ENCODE measurements around the gene FBN2. TPM values are rescaled to one million over a fixed set of nuclear protein-coding genes. Genes with fewer than 3 reads are reported as not detected.

FBN2 gene
- total RNA-seq, 4 donors from 2014 or later: 0.57 to 4.4 (median 1.6) TPM

DNA sequence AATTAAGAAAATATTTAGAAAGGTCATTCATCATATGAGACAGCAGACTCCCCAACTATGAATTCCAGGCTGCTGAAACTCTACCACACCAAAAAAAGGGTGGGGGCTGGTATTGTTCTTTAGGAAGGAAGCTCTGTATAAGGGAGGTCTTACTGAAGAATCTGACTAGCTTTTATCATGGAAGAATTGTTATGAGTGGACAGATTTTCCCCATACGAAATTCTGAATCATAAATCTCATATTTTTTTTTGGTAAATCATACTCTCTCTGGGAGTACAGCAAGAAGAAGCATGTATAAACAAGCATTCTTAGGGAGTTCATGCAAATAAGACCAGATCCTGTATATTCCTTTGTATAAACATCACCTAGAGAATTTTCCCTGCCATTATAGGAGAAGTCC, 234.5 kb downstream of the FBN2 start:
- Histone ChIP-seq H3K9me3 (no peaks in the 10 kb centered on the region), H3K27ac (no peak overlapping the region), H3K4me1 (peaks cover 0 to 5% (median 0%) of the 10 kb centered on the region in 3 donors), H3K4me3 (no peak overlapping the region), H3K27me3 (no peaks in the 10 kb centered on the region), H3K36me3 (no peaks in the 10 kb centered on the region)
- intact Hi-C loops (cut with DNase I): no loop called here
- DNase-seq: no peak
- TF ChIP-seq, protein P1, sequence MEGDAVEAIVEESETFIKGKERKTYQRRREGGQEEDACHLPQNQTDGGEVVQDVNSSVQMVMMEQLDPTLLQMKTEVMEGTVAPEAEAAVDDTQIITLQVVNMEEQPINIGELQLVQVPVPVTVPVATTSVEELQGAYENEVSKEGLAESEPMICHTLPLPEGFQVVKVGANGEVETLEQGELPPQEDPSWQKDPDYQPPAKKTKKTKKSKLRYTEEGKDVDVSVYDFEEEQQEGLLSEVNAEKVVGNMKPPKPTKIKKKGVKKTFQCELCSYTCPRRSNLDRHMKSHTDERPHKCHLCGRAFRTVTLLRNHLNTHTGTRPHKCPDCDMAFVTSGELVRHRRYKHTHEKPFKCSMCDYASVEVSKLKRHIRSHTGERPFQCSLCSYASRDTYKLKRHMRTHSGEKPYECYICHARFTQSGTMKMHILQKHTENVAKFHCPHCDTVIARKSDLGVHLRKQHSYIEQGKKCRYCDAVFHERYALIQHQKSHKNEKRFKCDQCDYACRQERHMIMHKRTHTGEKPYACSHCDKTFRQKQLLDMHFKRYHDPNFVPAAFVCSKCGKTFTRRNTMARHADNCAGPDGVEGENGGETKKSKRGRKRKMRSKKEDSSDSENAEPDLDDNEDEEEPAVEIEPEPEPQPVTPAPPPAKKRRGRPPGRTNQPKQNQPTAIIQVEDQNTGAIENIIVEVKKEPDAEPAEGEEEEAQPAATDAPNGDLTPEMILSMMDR (IDR thresholded peaks at IDR 0.05): no peak
- TF ChIP-seq POLR2A (IDR thresholded peaks at IDR 0.05): no peak
- 12 to 21% methylated on average over 1 of the region's 1 CpG for WGBS, 2 donors

DNA sequence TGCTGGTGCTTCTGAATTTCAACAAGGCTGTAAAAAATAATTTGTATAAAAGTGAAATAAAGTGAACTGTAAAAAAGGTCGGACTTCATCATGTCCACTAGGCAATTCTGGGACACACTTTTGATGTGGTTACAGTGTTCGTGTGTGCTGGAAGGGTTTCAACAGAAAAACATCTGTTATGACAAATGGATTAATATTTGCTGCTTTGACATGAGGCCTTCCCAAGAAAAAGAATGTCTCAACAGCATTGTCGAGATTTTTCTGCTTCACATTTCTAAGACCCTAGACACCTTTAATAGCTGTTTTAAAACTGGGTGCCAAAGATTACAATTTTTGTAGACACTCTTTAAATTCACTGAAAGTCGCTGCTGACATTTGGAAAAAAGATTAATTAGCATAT, 237.9 kb downstream of the FBN2 start:
- 49 to 61% methylated on average over 4 of the region's 4 CpGs for WGBS, 2 donors
- no peaks in the 10 kb centered on the region for H3K36me3 ChIP-seq
- no peaks in the 10 kb centered on the region for H3K27me3 ChIP-seq
- H3K4me1 ChIP-seq: peaks cover 0 to 5% (median 0%) of the 10 kb centered on the region in 3 donors
- intact Hi-C loops (cut with DNase I): no loop called here
- no peaks in the 10 kb centered on the region for H3K9me3 ChIP-seq
- no peak overlapping the region for H3K27ac ChIP-seq
- H3K4me3 ChIP-seq: no peak overlapping the region
- no peak for DNase-seq
- no peak for TF ChIP-seq POLR2A (IDR thresholded peaks at IDR 0.05)
- TF ChIP-seq, protein P1 (IDR thresholded peaks at IDR 0.05): no peak

DNA sequence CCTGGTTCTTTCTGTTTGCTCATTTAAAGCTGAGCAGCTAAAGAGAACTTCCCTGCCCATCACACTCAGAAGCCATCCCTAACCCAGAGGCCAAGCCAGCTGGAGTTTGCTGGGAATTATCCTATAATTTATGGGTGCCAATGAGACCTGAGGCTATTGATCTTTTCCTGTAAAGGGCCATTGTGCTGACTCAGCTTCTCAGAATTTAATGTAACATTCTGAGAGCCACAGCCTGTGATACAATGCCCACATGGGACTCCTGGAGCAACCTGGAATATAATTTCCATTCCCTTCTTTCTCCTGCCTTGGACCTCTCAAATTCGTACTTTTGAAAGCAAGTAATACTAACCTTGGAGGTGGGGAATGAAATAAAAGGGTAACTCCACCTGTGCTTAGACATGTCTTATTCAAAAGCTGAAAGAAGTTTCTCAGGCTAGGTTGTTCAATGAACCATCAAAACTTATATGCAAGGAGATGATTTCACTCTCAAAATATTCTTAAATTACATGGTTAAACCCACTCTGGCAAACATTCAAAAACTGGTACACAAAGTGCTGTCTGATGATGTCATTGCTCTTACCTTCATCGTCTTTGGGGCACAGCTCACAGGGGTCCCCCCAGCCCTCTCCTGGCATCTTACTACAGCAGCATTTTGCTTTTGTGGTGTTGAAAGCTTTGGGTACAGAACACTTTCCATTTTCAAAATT, 247.7 kb downstream of the FBN2 start:
- no peaks in the 10 kb centered on the region for H3K9me3 ChIP-seq
- no peak for TF ChIP-seq POLR2A (IDR thresholded peaks at IDR 0.05)
- TF ChIP-seq, protein P1 (IDR thresholded peaks at IDR 0.05): no peak
- no peaks in the 10 kb centered on the region for H3K4me1 ChIP-seq
- no peaks in the 10 kb centered on the region for H3K27me3 ChIP-seq
- intact Hi-C loops (cut with DNase I): no loop called here
- no peak for DNase-seq
- 29 to 34% methylated on average over 2 of the region's 2 CpGs for WGBS, 2 donors
- no peaks in the 10 kb centered on the region for H3K36me3 ChIP-seq
- H3K27ac ChIP-seq: no peak overlapping the region
- H3K4me3 ChIP-seq: no peak overlapping the region

DNA sequence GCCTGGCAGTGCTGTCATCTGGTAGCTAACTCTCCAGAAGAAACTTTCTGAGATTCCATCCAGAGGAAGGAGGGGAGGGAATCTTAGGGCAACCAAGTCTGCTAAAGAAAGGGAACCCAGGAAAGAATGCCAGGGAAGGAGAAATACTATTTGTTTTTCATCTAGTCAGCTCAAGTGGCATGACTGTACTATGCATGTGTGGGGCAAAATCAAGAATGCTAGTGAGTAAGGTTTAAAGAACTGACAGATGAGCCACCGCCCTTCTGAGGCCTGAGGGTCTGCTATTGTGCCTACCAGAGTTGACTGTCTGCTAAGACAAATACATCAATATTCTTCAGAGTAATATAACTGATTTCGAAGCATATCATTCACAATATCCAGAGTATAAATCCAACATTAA, 250.3 kb downstream of the FBN2 start:
- whole genome bisulfite sequencing, 2 donors: 82 to 85% methylated on average over 2 of the region's 2 CpGs

DNA sequence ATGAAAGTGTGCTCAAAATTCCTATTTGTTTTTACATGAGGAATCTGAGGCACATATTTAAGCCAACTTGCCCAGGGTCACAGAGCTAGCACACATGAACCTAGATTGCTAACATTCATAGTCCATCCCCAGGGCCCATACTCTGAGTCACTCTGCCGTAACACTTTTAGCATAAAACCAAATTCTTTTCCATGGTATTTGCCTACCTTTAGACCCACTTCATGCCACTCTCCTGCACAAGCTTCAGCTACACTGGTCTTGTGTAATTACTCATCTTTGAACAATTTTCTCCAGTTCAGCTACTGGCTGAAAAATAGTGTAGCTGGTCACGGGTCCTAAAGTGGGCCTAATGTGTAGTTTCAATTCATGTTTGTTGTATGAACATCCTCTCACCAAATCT, 253.8 kb downstream of the FBN2 start:
- TF ChIP-seq, protein P1 (IDR thresholded peaks at IDR 0.05): no peak
- TF ChIP-seq POLR2A (IDR thresholded peaks at IDR 0.05): no peak
- Histone ChIP-seq H3K27ac (no peak overlapping the region), H3K4me1 (no peaks in the 10 kb centered on the region), H3K36me3 (no peaks in the 10 kb centered on the region), H3K9me3 (no peaks in the 10 kb centered on the region), H3K27me3 (no peaks in the 10 kb centered on the region), H3K4me3 (no peak overlapping the region)
- 76 to 88% methylated on average over 2 of the region's 2 CpGs for WGBS, 2 donors
- intact Hi-C loops (cut with DNase I): no loop called here
- no peak for DNase-seq

More for the DNA sequence above, 250.3 kb downstream of the FBN2 start:
- Histone ChIP-seq H3K36me3 (no peaks in the 10 kb centered on the region), H3K27ac (no peak overlapping the region), H3K9me3 (no peaks in the 10 kb centered on the region), H3K4me1 (no peaks in the 10 kb centered on the region), H3K27me3 (no peaks in the 10 kb centered on the region), H3K4me3 (no peak overlapping the region)
- no peak for TF ChIP-seq POLR2A (IDR thresholded peaks at IDR 0.05)
- TF ChIP-seq, protein P1 (IDR thresholded peaks at IDR 0.05): no peak
- DNase-seq: no peak
- intact Hi-C loops (cut with DNase I): no loop called here
